ENCODE data around the gene ACY1. TPM values are rescaled to one million over a fixed set of nuclear protein-coding genes. Genes with fewer than 3 reads are reported as not detected.
A peak's percentile ranks its signal among the peaks of the same experiment; 100 is the strongest.

ACY1 gene
- total and polyA plus RNA-seq, 2 of the 13 experiments (the other 11 are each of a cell fraction or from before 2014, with no cell fraction given), result 113 to 162 TPM

- TF ChIP-seq AFF4 (CRISPR knock-in tag; IDR thresholded peaks at IDR 0.05) (no peak), SPEN (CRISPR knock-in tag; IDR thresholded peaks at IDR 0.05; ENCODE audit: low read depth) (peak; percentile 73; the same call in 1 of the 2 replicates), ZNF737 (CRISPR knock-in tag; IDR thresholded peaks at IDR 0.05; ENCODE audit: borderline replicate concordance) (0 out of 2 replicates have a peak, but pooled peaks have one; percentile 47), MBD4 (IDR thresholded peaks at IDR 0.05; ENCODE audit: borderline replicate concordance, low read length) (no peak), ATF7-NPFF (CRISPR knock-in tag; IDR thresholded peaks at IDR 0.05; ENCODE audit: low read depth) (peak; percentile 52; the same call in 1 of the 2 replicates), HNF4G (IDR thresholded peaks at IDR 0.05; ENCODE audit: borderline replicate concordance, low read depth, low read length) (peak; percentile 4; the same call in 1 of the 2 replicates), HNF4G (CRISPR knock-in tag; IDR thresholded peaks at IDR 0.05; ENCODE audit: borderline replicate concordance, low read depth) (no peak), ZBTB25 (CRISPR knock-in tag; IDR thresholded peaks at IDR 0.05) (peak; percentile 81; the same call in 1 of the 2 replicates), ZFY (CRISPR knock-in tag; IDR thresholded peaks at IDR 0.05) (peak; percentile 75), HES4 (CRISPR knock-in tag; IDR thresholded peaks at IDR 0.05; ENCODE audit: borderline replicate concordance) (no peak), YEATS4 (CRISPR knock-in tag; IDR thresholded peaks at IDR 0.05; ENCODE audit: borderline replicate concordance) (peak; percentile 51), ELF3 (CRISPR knock-in tag; IDR thresholded peaks at IDR 0.05) (peak; percentile 26; the same call in 1 of the 2 replicates), TOPORS (CRISPR knock-in tag; IDR thresholded peaks at IDR 0.05) (peak; percentile 58; the same call in 1 of the 2 replicates), TARDBP (CRISPR knock-in tag; IDR thresholded peaks at IDR 0.05) (no peak)
- TF ChIP-seq, protein P1, sequence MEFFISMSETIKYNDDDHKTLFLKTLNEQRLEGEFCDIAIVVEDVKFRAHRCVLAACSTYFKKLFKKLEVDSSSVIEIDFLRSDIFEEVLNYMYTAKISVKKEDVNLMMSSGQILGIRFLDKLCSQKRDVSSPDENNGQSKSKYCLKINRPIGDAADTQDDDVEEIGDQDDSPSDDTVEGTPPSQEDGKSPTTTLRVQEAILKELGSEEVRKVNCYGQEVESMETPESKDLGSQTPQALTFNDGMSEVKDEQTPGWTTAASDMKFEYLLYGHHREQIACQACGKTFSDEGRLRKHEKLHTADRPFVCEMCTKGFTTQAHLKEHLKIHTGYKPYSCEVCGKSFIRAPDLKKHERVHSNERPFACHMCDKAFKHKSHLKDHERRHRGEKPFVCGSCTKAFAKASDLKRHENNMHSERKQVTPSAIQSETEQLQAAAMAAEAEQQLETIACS (CRISPR knock-in tag; IDR thresholded peaks at IDR 0.05), result peak; percentile 63; the same call in 1 of the 2 replicates
- TF ChIP-seq, protein P2, sequence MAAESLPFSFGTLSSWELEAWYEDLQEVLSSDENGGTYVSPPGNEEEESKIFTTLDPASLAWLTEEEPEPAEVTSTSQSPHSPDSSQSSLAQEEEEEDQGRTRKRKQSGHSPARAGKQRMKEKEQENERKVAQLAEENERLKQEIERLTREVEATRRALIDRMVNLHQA (CRISPR knock-in tag; IDR thresholded peaks at IDR 0.05), result no peak
- TF ChIP-seq, protein P3, sequence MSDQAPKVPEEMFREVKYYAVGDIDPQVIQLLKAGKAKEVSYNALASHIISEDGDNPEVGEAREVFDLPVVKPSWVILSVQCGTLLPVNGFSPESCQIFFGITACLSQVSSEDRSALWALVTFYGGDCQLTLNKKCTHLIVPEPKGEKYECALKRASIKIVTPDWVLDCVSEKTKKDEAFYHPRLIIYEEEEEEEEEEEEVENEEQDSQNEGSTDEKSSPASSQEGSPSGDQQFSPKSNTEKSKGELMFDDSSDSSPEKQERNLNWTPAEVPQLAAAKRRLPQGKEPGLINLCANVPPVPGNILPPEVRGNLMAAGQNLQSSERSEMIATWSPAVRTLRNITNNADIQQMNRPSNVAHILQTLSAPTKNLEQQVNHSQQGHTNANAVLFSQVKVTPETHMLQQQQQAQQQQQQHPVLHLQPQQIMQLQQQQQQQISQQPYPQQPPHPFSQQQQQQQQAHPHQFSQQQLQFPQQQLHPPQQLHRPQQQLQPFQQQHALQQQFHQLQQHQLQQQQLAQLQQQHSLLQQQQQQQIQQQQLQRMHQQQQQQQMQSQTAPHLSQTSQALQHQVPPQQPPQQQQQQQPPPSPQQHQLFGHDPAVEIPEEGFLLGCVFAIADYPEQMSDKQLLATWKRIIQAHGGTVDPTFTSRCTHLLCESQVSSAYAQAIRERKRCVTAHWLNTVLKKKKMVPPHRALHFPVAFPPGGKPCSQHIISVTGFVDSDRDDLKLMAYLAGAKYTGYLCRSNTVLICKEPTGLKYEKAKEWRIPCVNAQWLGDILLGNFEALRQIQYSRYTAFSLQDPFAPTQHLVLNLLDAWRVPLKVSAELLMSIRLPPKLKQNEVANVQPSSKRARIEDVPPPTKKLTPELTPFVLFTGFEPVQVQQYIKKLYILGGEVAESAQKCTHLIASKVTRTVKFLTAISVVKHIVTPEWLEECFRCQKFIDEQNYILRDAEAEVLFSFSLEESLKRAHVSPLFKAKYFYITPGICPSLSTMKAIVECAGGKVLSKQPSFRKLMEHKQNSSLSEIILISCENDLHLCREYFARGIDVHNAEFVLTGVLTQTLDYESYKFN (CRISPR knock-in tag; conservative IDR thresholded peaks at IDR 0.05), result 0 out of 2 replicates have a peak, but pooled peaks have one; percentile 22
Measured at GRCh38 chr3:51974963-51975851, 8.1 kb upstream of the ACY1 start, which contains the start of gene ABHD14A (continued).

Measured in HepG2 (cell line).